Endodermal cell (in vitro differentiated cells): Measurements from ENCODE around the gene SLC35A2. TPM values are rescaled to one million over a fixed set of nuclear protein-coding genes. Genes with fewer than 3 reads are reported as not detected.

Source experiments
- DNase-seq: peaks from one replicate; pipeline ENCODE4 v3.0.0-alpha.2; 2017
- H3K27ac ChIP-seq: 2 replicates; pipeline ENCODE4 v1.5.1; 2013; ENCODE audit warnings: mild to moderate bottlenecking, low read depth, low read length, moderate library complexity
- H3K27me3 ChIP-seq: 2 replicates; pipeline ENCODE4 v1.6.1; 2013; ENCODE audit warnings: mild to moderate bottlenecking, low read length, moderate library complexity; ENCODE audit not compliant: insufficient read depth, control insufficient read depth, poor library complexity, severe bottlenecking
- H3K36me3 ChIP-seq: 2 replicates; pipeline ENCODE4 v1.7.0; 2013; ENCODE audit warnings: mild to moderate bottlenecking, low read length, moderate library complexity; ENCODE audit not compliant: control insufficient read depth, insufficient read depth
- H3K4me1 ChIP-seq: one replicate; pipeline ENCODE4 v1.7.0; 2013; ENCODE audit warnings: low read length; ENCODE audit not compliant: control insufficient read depth, insufficient read depth
- H3K4me3 ChIP-seq: 2 replicates; pipeline ENCODE4 v1.5.1; 2013; ENCODE audit warnings: mild to moderate bottlenecking, low read length, moderate library complexity
- H3K9ac ChIP-seq: 2 replicates; pipeline ENCODE4 v1.6.1; 2013; ENCODE audit warnings: mild to moderate bottlenecking, low read length, moderate library complexity; ENCODE audit not compliant: poor library complexity, severe bottlenecking; ENCODE audit errors: extremely low read depth
- H3K9me3 ChIP-seq: 2 replicates; pipeline ENCODE4 v1.6.1; 2013; ENCODE audit warnings: mild to moderate bottlenecking, low read length, moderate library complexity; ENCODE audit not compliant: control insufficient read depth
- H3K27ac Mint-ChIP-seq: 2 replicates; pipeline ENCODE4 v1.8.0; 2020; ENCODE audit warnings: mixed read lengths
- H3K27me3 Mint-ChIP-seq: 2 replicates; pipeline ENCODE4 v1.8.0; 2021; ENCODE audit warnings: mild to moderate bottlenecking, mixed read lengths; ENCODE audit not compliant: insufficient read depth
- H3K36me3 Mint-ChIP-seq: 2 replicates; pipeline ENCODE4 v1.8.0; 2020; ENCODE audit warnings: low read depth, mixed read lengths
- H3K4me1 Mint-ChIP-seq: 2 replicates; pipeline ENCODE4 v1.8.0; 2020; ENCODE audit warnings: mixed read lengths
- H3K4me3 Mint-ChIP-seq: 2 replicates; pipeline ENCODE4 v1.8.0; 2020; ENCODE audit warnings: mild to moderate bottlenecking, moderate library complexity, mixed read lengths
- H3K9me3 Mint-ChIP-seq: 2 replicates; pipeline ENCODE4 v1.8.0; 2020; ENCODE audit warnings: mild to moderate bottlenecking, mixed read lengths
- WGBS, 2 experiments: methylation state at CpG; one replicate each; pipeline versions ENCODE4 v1.1.5 to v1.1.7; 2013; ENCODE audit warnings: missing lambda C conversion rate in 2 of 2, mixed read lengths in 1 of 2; ENCODE audit not compliant: insufficient coverage in 1 of 2, insufficient read length in 1 of 2; 5-methylcytosine and 5-hydroxymethylcytosine counted together
- total RNA-seq, 2 donors: library from RNA; stranded (reverse); fragmentation: NEBNext Ultra II Directional in 1 of 2; extraction: Animal tissue kit (Norgen Biotek cat#: 25700) in 1 of 2; gene quantifications; 2 replicates in 1 of 2; 3 replicates in 1 of 2; pipeline ENCODE4 v1.2.1, GENCODE V29; 2021
- TF ChIP-seq, protein P1 (sequence below): fragments of 200-600 bp; sonication (generic); conservative IDR thresholded peaks from 2 replicates; pipeline ENCODE4 v1.5.0; 2021; ENCODE audit warnings: antibody characterized with exemption, mild to moderate bottlenecking

SLC35A2 gene
- total RNA-seq, 2 donors from 2014 or later, result 22.8 to 24.7 TPM

DNA sequence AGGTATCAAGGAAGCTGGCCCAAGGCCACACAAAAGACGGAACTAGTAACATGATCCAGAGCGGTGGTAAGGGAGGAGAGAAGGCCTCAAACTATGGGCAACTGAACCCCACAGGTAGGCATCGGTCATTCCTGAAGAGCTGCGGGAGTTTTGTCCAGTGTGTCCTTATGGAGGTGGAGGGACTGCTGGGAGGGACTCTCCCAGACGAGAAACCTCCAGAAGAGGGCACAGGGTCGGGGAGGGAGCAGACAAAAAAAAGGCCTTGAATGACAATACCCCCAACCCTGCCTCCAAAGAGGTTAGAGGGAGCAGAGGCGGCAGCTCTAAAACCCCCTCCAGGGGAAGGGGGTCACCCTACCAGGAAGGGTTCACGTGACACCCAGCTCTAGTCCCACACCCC, 7.3 kb downstream of the SLC35A2 start:
- H3K27me3 Mint-ChIP-seq, result no peaks in the 10 kb centered on the region
- TF ChIP-seq, protein P1, sequence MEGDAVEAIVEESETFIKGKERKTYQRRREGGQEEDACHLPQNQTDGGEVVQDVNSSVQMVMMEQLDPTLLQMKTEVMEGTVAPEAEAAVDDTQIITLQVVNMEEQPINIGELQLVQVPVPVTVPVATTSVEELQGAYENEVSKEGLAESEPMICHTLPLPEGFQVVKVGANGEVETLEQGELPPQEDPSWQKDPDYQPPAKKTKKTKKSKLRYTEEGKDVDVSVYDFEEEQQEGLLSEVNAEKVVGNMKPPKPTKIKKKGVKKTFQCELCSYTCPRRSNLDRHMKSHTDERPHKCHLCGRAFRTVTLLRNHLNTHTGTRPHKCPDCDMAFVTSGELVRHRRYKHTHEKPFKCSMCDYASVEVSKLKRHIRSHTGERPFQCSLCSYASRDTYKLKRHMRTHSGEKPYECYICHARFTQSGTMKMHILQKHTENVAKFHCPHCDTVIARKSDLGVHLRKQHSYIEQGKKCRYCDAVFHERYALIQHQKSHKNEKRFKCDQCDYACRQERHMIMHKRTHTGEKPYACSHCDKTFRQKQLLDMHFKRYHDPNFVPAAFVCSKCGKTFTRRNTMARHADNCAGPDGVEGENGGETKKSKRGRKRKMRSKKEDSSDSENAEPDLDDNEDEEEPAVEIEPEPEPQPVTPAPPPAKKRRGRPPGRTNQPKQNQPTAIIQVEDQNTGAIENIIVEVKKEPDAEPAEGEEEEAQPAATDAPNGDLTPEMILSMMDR, result no peak
- H3K27me3 ChIP-seq, result no peaks in the 10 kb centered on the region
- H3K9me3 ChIP-seq, result no peaks in the 10 kb centered on the region
- no peaks in the 10 kb centered on the region for H3K4me1 Mint-ChIP-seq
- H3K4me1 ChIP-seq, result no peaks in the 10 kb centered on the region
- DNase-seq, result no peak
- H3K4me3 ChIP-seq, result no peak overlapping the region
- WGBS, 2 experiments, result 94% methylated on average over 8 of the region's 8 CpGs; no CpG with 5 or more reads in 1 of the 2 experiments
- peaks cover 18% of the 10 kb centered on the region for H3K36me3 ChIP-seq
- H3K9me3 Mint-ChIP-seq, result peaks cover 70% of the 10 kb centered on the region
- H3K27ac ChIP-seq, result no peak overlapping the region
- H3K36me3 Mint-ChIP-seq, result peaks cover 47% of the 10 kb centered on the region
- no peak overlapping the region for H3K9ac ChIP-seq
- H3K27ac Mint-ChIP-seq, result no peak overlapping the region
- H3K4me3 Mint-ChIP-seq, result no peak overlapping the region

DNA sequence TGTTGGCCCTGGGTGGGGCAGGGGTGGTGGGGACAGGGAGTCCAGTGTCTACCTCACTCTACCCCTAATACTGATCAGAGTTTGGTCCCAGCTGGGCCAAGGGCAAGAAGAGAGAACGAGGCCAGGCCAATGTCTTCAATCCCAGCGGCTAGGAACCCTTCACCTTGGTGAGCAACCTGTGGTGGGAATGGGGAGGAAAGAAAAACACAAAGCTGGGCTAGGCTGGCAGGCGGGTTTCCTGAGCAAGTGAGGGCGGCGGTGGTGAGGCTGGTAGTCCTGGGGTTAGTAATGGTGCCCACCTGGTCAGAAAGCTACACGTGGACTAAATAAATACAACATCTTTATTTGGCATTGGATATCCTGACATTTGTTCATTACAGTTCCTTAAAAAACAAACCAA, 8.2 kb downstream of the SLC35A2 start:
- Histone ChIP-seq H3K9ac (no peak overlapping the region), H3K27me3 (no peaks in the 10 kb centered on the region), H3K36me3 (peaks cover 18% of the 10 kb centered on the region), H3K27ac (no peak overlapping the region), H3K4me1 (no peaks in the 10 kb centered on the region), H3K4me3 (no peak overlapping the region), H3K9me3 (no peaks in the 10 kb centered on the region)
- 93% methylated on average over 4 of the region's 6 CpGs; no CpG with 5 or more reads in 1 of the 2 experiments for WGBS, 2 experiments
- H3K27me3 Mint-ChIP-seq, result no peaks in the 10 kb centered on the region
- peaks cover 65% of the 10 kb centered on the region for H3K9me3 Mint-ChIP-seq
- H3K4me1 Mint-ChIP-seq, result no peaks in the 10 kb centered on the region
- H3K4me3 Mint-ChIP-seq, result no peak overlapping the region
- no peak for DNase-seq
- no peak overlapping the region for H3K27ac Mint-ChIP-seq
- TF ChIP-seq, protein P1, result no peak
- peaks cover 41% of the 10 kb centered on the region for H3K36me3 Mint-ChIP-seq

DNA sequence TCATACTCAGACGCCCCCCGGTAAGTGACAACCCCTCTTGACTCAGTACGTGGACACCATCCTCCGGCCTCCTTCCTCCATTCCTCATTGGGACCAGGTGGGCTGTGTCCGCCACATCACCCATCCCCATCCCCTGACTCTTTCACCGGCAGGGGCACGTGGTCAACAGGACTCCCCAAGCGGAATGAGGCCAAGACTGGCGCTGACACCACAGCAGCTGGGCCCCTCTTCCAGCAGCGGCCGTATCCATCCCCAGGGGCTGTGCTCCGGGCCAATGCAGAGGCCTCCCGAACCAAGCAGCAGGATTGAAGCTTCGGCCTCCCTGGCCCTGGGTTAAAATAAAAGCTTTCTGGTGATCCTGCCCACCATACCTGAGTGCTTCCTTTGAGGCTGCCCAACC, 8.7 kb downstream of the SLC35A2 start:
- Mint-ChIP-seq H3K36me3 (peaks cover 39% of the 10 kb centered on the region), H3K4me1 (no peaks in the 10 kb centered on the region), H3K27ac (no peak overlapping the region), H3K4me3 (no peak overlapping the region), H3K27me3 (no peaks in the 10 kb centered on the region), H3K9me3 (peaks cover 67% of the 10 kb centered on the region)
- TF ChIP-seq, protein P1, result no peak
- Histone ChIP-seq H3K4me1 (no peaks in the 10 kb centered on the region), H3K4me3 (no peak overlapping the region), H3K27ac (no peak overlapping the region), H3K9ac (no peak overlapping the region), H3K27me3 (no peaks in the 10 kb centered on the region), H3K36me3 (peaks cover 18% of the 10 kb centered on the region), H3K9me3 (no peaks in the 10 kb centered on the region)
- DNase-seq, result no peak
- WGBS, 2 experiments, result 80 to 96% methylated on average over 1 to 14 of the region's 14 CpGs
